HG03103 (cell line): ENCODE measurements around the gene TRIB2.

Experiments
- ATAC-seq: cut with Tn5 transposase; IDR thresholded peaks from one replicate; pipeline ENCODE4 v1.9.1; 2021; ENCODE audit warnings: low read depth; ENCODE audit not compliant: unreplicated experiment

Gene TRIB2

DNA sequence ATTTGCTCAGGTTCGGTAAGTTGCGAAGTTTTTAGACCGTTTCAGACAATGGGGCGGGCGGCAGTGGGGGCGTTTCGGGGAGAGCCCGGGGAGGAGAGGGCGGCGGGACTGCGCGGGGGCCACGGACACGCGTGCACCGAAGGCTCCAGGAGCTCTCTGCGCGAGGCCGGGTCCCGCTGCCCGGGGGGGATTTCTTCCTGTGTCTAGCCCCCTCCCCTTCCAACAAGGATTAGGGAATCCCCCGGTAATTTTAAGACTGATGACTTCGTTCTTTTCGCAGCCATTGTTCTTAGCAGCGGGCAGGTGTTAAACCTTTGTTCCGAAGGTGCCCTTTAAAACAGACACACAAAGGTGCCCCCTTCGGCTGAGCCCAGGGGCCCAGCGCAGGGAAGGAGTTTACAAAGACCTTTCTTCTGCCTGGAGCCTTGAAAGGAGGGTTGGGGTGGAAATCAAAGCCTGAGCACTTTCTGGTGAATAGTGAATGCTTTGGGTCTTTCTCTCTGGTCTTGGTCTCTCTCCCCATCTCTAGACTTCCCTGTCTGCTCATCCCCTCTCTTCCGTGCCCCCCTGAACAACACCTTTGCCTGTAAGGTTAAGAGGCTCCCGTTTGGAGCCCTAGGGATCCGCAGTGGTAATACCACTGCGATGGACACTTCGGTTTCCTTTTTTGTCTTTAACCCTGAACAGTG, 2.1 kb downstream of the TRIB2 start:
- no peak for ATAC-seq

DNA sequence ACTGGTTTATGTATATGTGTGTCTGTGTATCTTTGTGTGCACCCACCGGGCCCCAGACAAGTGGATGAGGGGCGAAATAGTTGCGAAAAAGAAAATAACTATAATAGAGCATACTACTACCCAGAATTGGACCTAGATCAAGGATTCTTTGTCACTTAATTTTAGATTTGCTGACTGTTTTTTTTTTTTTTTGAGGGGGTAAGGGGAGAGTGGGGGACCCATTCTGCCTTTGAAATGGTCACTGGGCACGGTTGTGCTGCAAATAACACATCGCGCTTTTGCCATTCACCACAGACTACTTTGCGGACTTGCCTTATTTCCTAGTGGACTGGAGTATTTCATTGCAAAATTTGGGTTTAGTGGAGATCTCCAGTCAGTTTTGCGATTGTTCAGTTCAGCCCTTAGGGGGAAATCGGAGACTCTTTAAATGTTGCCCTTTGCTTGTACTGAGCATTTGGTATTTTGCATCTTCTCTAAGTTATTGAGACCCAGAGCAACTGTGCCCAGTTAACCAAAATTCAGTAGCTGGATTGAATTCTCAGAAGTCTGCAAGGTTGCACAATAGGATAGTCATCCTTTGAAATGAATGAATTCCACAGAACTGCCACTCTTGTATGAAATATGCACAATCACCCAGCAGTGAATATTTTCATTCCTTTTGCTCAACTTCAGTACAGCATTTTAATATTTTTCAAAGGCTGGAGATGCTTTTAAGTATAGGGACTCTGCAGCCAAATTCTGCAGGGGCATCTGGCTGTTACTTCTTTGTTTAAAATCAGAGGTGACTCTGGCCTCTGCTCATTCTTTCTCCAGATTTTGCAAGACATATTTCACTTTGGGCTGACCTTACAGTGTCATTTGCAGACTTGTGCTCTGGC, 2.9 kb downstream of the TRIB2 start:
- no peak for ATAC-seq

DNA sequence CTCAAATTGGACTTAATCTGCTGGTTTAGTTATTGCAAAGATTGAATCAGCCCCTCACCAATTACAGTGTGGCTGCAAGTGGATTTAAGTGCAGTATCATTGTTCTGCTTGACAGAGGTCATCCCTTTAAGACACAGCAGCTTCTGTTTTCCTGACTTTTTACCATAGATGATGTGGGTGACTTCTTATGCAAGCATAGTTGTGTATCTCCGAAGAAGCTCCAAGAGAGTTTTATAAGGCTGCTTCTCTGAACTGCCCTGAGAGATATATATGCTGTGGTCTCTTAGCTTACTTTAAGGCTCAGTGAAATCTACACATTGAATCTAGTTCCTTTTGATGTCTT, 3.5 kb downstream of the TRIB2 start:
- ATAC-seq: no peak

DNA sequence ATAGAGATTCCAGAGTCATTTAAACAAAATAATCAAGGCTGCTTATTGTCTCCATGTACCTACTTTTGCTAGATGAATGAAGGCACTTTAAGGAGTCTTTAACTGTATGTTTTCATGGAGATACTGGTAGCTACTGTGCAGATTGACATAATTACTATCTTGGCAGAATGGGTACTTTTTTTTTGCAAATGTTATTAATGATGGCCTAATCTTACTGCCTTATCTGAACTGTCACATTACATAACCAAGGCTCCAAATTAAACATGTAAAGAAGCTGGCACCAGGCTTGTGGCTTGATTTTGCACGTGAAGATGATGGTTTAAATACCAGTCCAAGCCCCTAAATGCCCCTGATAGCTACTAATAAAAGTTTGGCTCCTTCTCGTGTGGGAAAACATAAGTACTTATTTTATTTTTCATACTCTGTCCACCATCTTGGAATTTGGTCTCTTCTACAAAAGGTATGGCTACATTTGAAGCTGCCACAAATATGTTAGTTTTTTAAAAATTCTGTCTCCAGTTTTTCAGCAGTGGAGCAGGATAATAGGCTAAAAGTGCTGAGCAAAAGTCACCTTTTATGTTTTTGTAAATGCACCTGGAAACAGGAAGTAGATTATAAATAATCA, 4.1 kb downstream of the TRIB2 start:
- ATAC-seq: no peak

DNA sequence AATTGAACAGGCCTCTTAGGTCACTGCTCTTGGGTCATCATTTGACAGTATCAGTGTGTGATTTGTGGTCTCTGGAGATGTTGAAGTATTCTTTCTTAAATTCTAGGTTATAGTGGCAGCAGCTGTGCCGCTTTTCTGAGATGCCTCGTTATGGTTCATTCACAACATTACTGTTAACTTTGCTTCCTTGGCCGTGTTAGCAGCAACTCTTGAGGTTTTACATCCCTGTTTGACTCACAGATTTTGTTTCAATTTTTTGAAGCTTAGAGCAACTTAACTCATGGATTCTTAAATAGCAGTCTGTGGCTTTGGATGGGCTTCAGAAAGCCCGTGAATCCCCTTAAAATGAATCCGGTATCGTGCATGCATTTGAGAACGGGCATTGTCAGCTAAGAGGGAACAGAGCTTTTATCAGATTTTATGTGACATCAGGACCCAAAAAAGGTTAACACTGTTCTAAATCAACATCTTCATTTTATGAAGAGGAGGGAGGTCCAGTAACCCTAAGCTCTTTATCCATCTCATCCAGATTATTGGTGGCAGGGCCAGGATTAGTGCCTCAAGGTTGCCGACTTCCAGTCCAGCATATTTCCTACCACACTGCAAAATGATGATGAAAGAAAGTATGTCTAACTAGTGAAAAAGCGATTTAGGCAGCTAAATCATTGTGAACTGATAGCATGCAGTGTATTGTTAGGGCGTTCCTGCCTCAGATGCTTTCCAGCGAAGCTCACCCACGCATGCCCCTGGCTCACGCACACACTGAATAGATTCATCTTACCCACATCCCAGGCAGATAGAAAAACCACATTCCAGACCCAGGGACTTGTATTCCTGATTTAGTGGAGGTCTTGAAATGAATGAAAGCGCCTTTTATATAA, 5.1 kb downstream of the TRIB2 start:
- no peak for ATAC-seq

DNA sequence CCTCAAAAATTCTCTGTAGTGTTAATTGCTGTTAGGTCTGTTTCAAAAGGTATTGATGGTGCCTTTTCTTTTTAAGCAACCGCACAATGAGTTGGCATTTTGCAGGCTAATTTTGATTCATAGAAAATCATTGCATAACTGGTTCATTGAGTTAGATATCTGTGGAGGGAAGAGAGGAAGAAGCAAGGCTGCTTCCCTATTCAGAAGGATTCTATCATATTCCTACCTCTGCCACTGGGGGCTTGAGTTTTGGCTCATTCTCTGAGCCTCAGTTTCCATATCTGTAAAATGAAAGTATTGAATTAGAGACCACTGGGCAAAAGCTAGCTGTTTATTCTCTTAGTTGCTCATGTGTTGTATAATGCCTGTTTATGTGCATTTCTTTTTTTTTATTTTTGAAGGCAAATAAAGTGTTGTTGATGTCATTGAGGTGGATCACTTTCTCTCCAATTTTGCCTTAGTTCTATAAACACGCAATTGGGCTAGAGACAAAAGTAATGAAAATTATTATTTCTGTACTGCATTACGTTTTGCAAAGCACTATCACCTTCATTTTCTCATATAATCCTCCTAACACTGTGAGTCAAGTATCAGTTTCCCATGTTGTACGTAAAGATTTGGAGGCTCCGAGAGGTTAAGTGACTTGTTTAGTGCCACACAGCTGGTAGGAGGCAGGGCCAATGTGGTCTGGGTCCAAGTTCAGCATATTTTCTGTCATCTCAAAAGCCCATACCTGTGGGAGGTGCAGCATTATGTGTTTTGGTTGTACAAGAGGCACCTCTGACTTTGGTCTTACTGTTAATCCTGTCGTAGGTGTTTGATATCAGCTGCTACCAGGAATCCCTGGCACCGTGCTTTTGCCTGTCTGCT, 5.9 kb downstream of the TRIB2 start:
- no peak for ATAC-seq

DNA sequence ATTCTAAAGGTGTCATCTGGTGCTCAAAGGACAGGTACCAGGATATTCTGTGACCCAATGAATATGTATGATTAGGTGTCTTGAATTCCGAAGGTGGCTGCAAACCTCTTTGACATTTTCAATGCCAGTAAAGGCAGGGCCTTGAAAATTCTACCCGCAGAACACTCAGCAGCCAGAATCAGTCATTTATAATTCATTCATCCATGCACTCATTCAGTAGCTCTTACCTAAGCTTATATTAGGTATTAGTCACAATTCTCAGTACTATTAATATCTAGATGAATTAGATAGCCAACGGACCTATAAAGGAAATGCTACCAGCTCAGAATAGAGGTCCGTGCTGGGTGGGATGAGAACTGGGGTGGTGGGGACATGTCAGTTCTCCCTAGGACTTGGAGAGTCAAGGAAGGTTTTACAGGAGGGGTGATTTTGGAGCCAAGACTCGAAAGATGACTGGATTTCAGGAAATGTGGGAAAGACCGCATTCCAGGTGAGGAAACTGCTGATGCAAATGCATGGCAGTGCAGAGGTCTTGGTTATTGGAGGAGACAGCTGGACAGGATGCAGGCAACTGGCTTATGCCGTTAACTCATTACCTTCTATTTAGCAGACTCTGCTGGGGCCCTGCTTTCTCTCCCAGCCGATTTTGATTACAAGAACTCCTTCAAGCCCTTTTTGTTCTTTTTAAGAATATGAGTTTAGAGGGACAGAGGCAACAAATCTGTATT, 7.2 kb downstream of the TRIB2 start:
- no peak for ATAC-seq

DNA sequence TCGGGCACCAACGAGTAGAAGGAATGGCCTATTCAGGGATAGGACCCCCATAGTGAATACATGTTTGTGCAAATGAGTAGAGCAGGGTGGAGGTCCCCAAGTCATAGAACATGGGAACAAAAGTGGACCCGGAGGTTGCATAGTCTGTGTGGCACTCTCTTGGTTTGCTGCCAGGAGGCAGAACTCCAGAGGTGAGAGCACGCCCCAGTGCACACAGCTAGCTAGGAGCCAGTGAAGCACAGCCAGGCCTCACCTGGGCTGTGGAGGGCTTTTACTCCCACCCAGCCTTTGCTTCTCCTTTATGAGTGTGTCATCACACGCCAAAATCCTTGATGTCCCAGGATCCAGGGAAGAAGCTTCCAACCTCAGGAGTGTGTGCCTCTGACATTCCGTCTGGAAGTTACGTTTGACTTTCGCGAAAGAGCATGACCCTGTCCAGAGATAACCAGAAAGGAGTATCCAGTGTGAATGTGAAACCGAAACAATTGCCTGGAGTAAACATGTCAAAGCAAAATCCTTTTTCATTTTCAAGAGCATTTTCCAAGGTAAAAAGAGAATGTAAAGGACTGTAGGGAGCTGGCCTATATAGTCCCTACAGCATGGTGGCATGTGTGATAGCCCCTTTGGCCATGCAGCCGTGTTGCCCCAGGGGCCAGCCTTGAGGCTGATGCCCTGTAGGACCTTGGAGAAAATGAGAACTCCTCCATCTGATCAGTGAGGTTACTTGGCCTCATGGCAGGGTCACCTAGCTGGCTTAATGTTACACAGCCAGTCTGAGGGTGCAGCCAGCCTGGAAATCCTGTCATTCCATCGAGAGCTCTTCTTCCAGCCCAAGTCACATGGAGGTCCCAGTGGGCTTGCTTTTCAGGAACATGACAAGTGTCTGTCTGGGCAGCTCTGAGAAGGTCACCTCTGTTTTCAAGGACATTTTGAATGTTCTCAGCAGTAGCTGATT, 8.8 kb downstream of the TRIB2 start:
- ATAC-seq: no peak

DNA sequence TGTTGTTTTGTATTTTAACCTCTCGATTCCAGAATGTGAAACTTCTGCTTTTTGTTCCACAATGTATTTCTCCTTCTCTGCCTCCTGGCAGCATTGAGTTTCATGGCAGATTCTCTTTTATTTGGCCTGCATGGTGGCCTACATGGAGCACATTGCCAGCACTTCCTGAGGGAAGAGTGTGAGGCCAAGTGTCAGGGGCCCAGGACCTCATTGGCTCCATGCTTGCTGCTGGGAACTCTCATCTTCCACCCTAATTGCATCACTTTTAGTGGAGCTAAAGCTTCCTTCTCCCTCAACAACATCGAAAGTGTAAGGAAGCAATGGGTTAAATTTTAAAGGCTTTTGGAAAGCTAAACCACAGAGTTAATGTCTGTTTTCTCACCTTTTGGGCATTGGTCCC, 9.5 kb downstream of the TRIB2 start:
- ATAC-seq: no peak

DNA sequence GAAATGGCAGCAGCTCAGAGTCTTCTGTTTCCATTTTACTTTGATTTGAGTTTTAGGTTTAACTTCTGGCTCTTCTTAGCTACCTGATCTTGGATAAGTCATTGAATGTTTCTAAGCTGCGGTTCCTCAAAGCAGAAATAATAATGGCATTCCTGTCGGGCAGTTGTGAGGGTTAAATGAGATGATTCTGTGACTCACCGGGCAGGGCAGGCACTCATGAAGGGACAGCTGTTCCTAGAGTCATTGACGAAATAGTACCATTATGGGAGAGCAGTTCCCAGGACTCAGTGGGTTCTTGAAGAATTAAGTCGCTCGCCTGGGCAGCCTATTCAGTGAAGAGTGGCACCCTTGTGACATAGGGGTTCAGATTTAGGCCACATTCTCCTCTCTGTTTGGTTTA, 10.3 kb downstream of the TRIB2 start:
- ATAC-seq: no peak

DNA sequence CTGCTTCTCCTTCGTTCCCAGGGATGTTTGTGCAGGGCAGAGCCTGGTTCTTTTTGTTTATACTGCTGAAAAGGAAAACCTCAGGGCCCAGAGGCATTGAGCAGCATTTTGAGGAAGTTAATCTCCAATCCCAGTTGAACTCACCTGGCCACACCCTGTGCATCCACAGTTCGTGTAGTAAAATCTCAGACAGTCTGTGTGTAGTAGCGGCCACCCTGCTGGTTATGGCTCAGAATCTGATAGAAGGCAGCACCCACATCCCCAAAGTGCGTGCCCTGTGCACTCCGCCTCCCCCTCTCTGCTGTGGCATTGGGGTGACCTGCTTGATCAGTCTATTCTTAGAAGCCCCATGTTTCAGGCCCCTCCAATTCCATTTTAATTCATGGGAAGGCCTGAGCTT, 10.9 kb downstream of the TRIB2 start:
- ATAC-seq: no peak

DNA sequence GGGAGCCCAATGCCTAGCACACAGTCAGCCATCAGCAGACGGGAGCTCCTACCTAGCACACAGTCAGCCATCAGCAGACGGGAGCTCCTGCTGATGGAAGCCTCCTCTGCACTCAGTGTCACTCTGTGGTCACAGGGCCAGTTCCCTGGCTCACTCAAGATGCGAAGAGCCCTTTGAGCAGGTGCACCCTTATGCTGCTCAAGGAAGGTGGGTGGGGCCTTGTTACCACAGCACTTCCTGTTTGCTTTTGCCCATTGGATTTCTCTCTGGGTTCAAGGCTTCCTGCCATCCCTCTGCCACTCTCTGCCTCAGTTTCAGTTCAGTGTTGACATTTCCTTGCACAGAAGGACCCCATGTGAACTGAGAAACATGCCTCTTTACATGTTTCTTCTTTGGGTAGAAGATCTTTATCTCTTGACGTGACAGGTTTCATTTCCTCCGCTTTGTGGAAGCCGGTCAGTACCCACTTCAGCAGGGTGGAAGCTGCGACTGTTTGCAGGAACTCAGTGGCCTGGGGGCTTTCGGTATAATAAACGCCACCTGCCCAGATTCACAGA, 11.6 kb downstream of the TRIB2 start:
- peak; percentile 87 for ATAC-seq

DNA sequence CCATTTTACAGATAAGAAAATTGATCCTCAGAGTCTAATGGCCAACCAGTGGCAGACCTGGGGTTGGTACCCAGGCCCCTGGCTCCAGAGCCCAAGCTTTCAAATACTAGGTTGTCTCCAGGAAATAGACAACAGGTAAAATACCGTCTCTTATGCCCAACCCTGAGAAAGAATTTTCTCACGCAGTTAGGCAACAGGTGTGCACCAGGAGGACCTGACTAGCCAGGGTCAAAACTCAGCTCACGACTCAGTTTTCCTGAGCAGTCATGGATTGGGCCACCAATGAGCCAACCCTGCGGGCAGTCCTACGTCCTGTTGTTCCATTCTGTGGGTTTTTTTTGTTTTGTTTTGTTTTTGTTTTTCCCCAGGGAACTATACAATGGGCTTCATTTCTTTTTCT, 13.5 kb downstream of the TRIB2 start:
- no peak for ATAC-seq

DNA sequence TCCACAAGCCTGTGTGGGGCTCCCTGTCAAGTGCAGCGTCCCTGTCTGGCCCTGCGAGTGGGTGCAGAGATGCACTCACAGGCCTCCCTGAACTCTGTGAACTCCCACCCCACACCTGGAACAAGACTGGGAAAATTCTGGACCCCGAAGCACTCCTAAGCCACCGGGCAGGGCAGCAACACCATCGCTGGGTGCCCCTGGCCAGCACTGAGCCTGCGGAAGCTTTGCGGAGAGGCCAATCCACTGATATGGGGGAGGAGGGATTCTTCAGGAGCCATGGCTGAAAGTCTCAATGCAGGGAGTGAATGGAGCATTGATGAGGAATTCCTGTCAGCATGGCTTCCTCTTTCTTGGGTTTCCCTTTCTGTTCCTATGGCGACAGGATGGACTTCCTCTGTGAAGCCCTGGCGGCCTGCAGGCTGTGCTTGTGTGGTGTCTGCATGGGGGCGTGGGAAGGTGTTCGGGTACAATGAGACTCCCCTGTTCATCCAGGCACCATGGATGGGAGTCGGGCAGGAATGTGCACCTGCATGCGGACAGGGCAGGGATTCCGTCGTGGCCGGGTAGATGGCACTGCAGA, 15.1 kb downstream of the TRIB2 start:
- no peak for ATAC-seq

DNA sequence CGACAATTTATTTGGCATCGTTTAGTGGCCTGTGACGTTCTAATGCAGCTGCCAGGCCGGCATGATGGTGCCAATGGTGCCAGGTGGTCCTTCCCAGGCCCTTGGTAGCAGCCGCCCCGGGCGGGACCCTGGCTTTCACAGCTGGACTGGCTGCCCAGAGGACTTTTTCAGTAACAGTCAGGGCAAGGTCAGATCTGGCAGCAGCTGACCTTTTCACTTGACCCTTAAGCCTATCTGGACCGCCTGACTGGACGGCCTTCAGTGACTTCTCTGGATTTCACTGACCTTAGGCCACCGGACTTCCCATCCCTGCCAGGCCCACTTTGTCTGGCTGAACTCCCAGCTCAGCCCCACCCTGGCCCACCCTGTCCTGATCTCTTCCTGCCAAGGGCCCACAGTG, 15.9 kb downstream of the TRIB2 start:
- ATAC-seq: no peak

DNA sequence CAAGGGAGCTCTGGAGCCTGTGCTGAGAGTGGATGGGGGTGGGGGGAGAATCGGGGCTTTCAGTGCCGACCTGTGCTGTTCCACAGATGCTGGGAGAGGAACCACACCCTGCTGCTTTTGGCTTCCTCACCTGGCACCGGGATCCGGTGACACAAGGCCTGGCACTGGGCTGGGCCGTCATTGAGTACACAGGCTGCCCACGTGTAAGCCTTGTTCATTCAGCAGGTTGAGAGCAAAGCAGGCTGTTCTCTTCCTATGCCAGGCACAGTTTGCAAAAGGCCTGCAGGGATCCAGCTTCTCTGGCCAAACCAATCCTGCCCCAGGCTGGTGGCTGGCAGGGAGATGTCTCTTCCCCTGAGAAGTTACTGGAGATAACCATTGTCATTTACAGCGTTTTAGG, 17.1 kb downstream of the TRIB2 start:
- ATAC-seq: no peak

DNA sequence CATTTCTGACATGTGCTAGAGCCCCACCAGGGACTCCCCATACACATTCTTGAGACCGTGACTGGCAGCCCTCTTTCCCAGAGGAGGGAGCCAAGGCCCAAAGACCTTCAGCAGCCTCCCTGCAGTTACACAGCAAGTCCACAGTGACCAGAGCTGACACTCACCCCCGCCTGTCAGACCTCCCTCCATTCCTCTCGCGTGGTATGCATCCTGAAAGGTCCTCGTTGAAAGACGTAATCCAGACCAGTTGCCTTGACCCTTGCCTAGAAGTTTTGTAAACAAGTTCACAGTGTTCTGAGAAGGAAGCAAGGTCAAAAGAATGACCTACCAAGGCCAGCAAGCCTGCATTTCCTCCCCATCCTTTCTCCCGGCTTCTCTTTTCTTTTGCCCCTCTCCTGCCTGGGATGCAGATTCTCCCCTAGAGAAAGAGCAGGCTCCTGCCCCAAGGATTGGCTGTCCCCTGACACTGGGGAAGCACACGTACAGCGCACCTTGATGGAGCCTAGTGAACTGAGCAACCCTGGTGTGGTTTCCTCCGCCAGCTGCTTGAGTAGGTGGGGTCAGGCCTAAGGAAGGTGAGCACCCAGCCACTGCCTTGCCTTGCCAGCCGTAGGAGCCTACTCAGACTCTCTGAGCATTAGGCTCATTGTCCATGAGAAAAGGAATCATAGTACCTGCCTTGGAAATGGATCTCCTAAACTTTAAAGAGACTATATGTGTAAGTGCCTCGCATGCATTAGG, 18.3 kb downstream of the TRIB2 start:
- no peak for ATAC-seq
